ENCODE data around the gene SLC25A15.

DNA sequence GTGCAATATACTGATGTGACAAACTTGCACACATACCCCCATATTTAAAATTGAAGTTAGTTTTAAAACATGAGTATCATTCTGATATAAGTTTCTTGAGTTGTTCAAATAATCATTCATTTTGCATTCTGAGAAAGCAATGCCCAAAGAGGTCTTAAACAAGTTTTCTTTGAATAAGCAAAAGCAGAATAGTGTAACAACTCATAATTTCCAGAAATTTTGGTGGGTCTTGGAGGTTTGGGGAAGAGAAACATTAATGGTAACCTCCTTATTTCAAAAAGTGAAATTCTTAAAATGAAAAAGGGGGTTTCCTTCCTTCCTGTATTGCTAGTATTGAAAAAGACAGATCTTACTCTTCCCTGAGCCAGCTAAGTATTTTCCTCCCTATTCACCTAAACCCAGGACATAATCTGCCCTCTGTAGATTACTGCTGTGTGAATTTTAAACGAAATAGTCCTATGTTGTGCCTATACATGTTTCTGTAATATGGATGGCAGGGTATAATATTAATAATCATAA is 30.4 kb downstream of the SLC25A15 start:
- TF ChIP-seq, protein P1, sequence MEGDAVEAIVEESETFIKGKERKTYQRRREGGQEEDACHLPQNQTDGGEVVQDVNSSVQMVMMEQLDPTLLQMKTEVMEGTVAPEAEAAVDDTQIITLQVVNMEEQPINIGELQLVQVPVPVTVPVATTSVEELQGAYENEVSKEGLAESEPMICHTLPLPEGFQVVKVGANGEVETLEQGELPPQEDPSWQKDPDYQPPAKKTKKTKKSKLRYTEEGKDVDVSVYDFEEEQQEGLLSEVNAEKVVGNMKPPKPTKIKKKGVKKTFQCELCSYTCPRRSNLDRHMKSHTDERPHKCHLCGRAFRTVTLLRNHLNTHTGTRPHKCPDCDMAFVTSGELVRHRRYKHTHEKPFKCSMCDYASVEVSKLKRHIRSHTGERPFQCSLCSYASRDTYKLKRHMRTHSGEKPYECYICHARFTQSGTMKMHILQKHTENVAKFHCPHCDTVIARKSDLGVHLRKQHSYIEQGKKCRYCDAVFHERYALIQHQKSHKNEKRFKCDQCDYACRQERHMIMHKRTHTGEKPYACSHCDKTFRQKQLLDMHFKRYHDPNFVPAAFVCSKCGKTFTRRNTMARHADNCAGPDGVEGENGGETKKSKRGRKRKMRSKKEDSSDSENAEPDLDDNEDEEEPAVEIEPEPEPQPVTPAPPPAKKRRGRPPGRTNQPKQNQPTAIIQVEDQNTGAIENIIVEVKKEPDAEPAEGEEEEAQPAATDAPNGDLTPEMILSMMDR (IDR thresholded peaks at IDR 0.05; ENCODE audit: insufficient read depth, low read length, poor library complexity, severe bottlenecking) = no peak
- no peak for TF ChIP-seq EZH2phosphoT487 (conservative IDR thresholded peaks at IDR 0.05; ENCODE audit: low read length)
